HT1080 (cell line): ENCODE results near the gene CCDC187. TPM values are rescaled to one million over a fixed set of nuclear protein-coding genes. Genes with fewer than 3 reads are reported as not detected.
A peak's percentile ranks its signal among the peaks of the same experiment; 100 is the strongest.

ENCODE experiments used
- DNase-seq: peaks from one replicate; pipeline ENCODE4 v3.0.0-alpha.2; 2015; ENCODE audit warnings: low read depth
- total RNA-seq: library from RNA; depleted of rRNA; stranded (reverse); fragments of >200 nt; shearing (Covaris generic); gene quantifications from 2 replicates; pipeline ENCODE4 v1.2.3, GENCODE V29; 2014

The CCDC187 gene
- total RNA-seq, 1 experiment from 2014 or later: 0.02 TPM

- no peak for DNase-seq
Measured at GRCh38 chr9:136285501-136286358, 18.2 kb downstream of the CCDC187 start.

DNA sequence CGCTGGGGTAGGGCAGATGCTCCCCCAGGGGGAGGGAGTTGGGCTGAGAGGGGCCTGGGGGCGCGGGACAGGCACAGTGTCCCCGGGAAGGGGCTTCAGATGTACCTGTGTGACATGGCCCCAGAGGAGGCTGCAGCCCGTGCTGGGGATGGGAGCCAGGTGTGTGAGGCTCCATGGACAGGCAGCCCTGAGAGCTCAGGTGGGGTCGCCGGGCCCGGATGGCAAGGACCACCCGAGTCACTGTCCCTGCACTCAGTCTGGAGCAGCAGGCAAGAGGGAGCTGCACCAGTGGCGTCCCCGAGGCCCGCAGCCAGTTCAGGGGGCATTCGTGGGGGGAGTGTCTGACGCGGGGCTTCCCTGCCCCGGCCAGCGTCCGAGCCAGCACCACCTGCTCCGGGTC, 18.9 kb downstream of the CCDC187 start:
- DNase-seq: no peak

- DNase-seq: no peak
Measured at GRCh38 chr9:136284311-136284710, 19.6 kb downstream of the CCDC187 start.

- peak; percentile 77 for DNase-seq
Measured at GRCh38 chr9:136283291-136284235, 20.3 kb downstream of the CCDC187 start.

DNA sequence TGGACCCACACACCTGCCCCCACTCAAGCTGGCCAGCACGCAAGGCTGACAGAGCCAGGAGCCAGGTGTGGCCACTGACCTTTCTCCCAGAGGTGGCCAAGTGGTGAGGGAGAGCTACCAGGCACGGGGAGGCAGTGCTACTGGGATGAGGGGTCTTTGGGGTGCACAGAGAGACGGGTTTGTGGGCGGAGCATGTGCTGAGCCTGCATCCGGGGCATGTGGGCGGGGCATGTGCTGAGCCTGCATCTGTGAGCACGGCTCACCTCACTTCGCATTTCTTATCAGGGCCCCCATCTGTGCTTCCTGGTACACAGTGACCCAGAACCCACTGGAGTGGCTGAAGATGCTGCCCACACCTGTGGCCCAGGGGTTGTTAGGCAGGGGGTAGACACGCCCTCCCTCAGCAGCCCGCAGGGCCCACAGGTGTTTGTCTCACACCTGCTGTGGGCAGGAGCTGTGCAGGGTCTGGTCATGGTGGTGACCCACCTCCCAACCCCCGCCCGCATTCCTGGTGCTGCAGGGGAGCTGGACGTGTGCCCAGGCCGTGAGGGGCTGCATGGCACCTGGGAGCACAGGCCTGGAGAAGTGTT, 21.5 kb downstream of the CCDC187 start:
- DNase-seq: no peak

GRCh38 chr9:136281421-136282271, 22.2 kb downstream of the CCDC187 start:
- DNase-seq: no peak

GRCh38 chr9:136280535-136281315, 23.2 kb downstream of the CCDC187 start:
- DNase-seq: no peak

- DNase-seq: no peak
Measured at GRCh38 chr9:136279471-136279870, 24.4 kb downstream of the CCDC187 start.

DNA sequence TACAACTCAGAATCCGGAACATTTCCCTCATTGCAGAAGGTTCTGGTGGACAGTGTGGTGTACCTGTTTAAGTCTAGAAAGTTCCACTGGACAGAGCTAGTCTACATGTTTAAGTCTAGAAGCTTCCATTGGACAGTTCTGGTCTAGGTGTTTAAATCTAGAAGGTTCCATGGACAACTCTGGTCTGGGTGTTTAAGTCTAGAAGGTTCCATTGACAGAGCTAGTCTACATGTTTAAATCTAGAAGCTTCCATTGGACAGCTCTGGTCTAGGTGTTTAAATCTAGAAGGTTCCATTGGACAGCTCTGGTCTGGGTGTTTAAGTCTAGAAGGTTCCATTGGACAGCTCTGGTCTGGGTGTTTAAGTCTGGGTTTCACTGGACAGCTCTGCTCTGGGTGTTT, 25.0 kb downstream of the CCDC187 start:
- DNase-seq: no peak

- DNase-seq: no peak
Measured at GRCh38 chr9:136278221-136278620, 25.7 kb downstream of the CCDC187 start.

- no peak for DNase-seq
Measured at GRCh38 chr9:136277746-136278145, 26.1 kb downstream of the CCDC187 start.

DNA sequence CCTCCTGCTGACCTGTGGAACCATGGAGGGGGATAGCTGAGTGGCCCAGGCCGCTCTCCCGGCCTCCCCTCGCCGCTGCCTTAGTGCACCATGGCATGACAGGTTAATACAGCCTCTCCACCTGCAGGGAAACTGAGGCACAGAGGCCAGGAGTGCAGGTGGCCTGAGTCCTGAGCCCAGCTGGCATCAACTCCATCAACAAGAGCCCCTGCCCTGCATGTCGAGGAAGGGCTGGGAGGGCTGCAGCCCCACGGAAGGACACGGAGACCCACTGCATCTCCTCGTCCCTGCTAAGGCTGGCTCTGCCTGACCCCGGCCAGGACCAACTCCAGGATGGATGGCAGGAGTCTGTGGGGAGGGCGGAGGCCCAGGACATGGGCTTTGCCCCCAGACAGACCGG, 27.2 kb downstream of the CCDC187 start:
- DNase-seq: no peak

- no peak for DNase-seq
Measured at GRCh38 chr9:136275655-136276429, 28.1 kb downstream of the CCDC187 start.

GRCh38 chr9:136274786-136275654, 28.9 kb downstream of the CCDC187 start:
- DNase-seq: no peak

DNA sequence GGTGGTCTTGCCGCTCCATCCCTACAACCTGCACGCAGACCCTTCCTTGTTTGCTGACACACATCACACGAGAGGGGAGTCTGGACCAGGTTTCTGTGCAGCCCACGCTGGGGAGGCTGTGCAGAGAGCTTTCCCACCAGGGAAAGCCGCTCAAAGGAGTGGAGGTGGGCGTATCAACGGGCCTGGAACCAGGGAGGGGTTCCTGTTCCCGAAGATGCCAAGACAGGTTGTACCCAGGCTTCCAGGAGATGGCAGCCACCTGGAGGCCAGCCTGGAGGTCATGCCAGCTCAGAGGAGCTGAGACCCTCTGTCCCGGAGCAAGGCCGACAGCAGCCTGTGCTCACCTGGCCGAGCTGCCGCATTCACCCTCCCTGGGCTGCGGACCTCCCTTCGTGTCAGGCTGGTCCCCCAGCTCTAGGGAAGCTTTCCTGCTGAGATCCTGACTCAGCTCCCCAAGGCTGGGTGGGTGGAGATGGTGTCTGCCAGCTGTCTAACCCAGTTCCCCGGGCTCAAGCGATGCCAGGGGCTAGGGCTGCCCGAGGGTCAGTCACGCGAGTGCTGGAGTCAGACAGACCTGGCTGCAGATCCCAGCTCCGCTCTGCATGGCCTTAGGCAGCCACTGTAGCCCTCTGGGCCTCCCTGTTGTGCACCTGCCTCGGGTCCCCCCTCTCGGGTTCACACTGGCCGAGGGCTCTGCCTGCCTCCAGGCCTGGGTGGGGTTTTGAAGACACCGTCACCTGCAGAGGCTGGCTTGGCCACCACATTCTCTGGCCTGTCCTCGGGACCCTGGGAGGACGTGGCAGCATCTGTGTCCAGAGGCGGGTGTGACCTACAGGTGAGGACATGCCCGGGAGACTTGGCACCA, 29.7 kb downstream of the CCDC187 start:
- DNase-seq: no peak

GRCh38 chr9:136273244-136273865, 30.5 kb downstream of the CCDC187 start:
- DNase-seq: peak; percentile 28
